ENCODE measurements around the gene PREX1.

Gene PREX1

GRCh38 chr20:48851579-48851978, 23.8 kb upstream of the PREX1 start:
- no peak for DNase-seq (ENCODE audit: low read depth)
- TF ChIP-seq CTCF (IDR thresholded peaks at IDR 0.05; ENCODE audit: low read length, missing control alignments), result no peak
- H3K4me3 ChIP-seq (replicated peaks; ENCODE audit: low read depth, low read length), result no peak overlapping the region

- DNase-seq (ENCODE audit: low read depth), result no peak
Observed at GRCh38 chr20:48850977-48851299, 23.1 kb upstream of the PREX1 start.

GRCh38 chr20:48850257-48850976, 22.6 kb upstream of the PREX1 start:
- H3K4me3 ChIP-seq (replicated peaks; ENCODE audit: low read depth, low read length), result no peak overlapping the region
- no peak for TF ChIP-seq CTCF (IDR thresholded peaks at IDR 0.05; ENCODE audit: low read length, missing control alignments)
- no peak for DNase-seq (ENCODE audit: low read depth)

More at GRCh38 chr20:48850977-48851299, 23.1 kb upstream of the PREX1 start:
- no peak for TF ChIP-seq CTCF (IDR thresholded peaks at IDR 0.05; ENCODE audit: low read length, missing control alignments)
- H3K4me3 ChIP-seq (replicated peaks; ENCODE audit: low read depth, low read length), result no peak overlapping the region

GRCh38 chr20:48849779-48850178, 22.0 kb upstream of the PREX1 start:
- TF ChIP-seq CTCF (IDR thresholded peaks at IDR 0.05; ENCODE audit: low read length, missing control alignments), result no peak
- DNase-seq (ENCODE audit: low read depth), result no peak
- no peak overlapping the region for H3K4me3 ChIP-seq (replicated peaks; ENCODE audit: low read depth, low read length)

- DNase-seq (ENCODE audit: low read depth), result no peak
- H3K4me3 ChIP-seq (replicated peaks; ENCODE audit: low read depth, low read length), result no peak overlapping the region
- TF ChIP-seq CTCF (IDR thresholded peaks at IDR 0.05; ENCODE audit: low read length, missing control alignments), result no peak
Observed at GRCh38 chr20:48849299-48849698, 21.5 kb upstream of the PREX1 start.

GRCh38 chr20:48847498-48848205, 19.9 kb upstream of the PREX1 start:
- no peak overlapping the region for H3K4me3 ChIP-seq (replicated peaks; ENCODE audit: low read depth, low read length)
- no peak for DNase-seq (ENCODE audit: low read depth)
- no peak for TF ChIP-seq CTCF (IDR thresholded peaks at IDR 0.05; ENCODE audit: low read length, missing control alignments)
